Testis (tissue), 3 donors: Measurements from ENCODE around the gene FSCN2. TPM values are rescaled to one million over a fixed set of nuclear protein-coding genes. Genes with fewer than 3 reads are reported as not detected.

Experiments used
- DNase-seq: peaks from one replicate; pipeline ENCODE4 v3.0.0-alpha.2; 2019
- H3K27ac ChIP-seq, 2 donors: fragments of 200-600 bp; sonication (generic); one replicate each; pipeline ENCODE4 v1.5.1; 2019
- H3K27me3 ChIP-seq: fragments of 200-600 bp; sonication (generic); one replicate; pipeline ENCODE4 v1.5.1; 2019
- H3K36me3 ChIP-seq: fragments of 200-600 bp; sonication (generic); one replicate; pipeline ENCODE4 v1.5.1; 2017; ENCODE audit warnings: low read depth; ENCODE audit errors: missing control alignments
- H3K4me1 ChIP-seq: fragments of 200-600 bp; sonication (generic); one replicate; pipeline ENCODE4 v1.5.1; 2019
- H3K4me3 ChIP-seq, 2 donors: fragments of 200-600 bp; sonication (generic); one replicate each; pipeline ENCODE4 v1.5.1; 2017 to 2019
- H3K9me3 ChIP-seq: fragments of 200-600 bp; sonication (generic); one replicate; pipeline ENCODE4 v1.5.1; 2017
- CTCF ChIP-seq, 3 experiments: fragments of 450-650 bp in 2 of 3; fragments of 200-600 bp in 1 of 3; sonication (generic) in 1 of 3; IDR thresholded peaks; one replicate each; pipeline ENCODE4 v1.5.1; 2016 to 2019; ENCODE audit warnings: antibody characterized with exemption in 3 of 3, mild to moderate bottlenecking in 2 of 3, moderate library complexity in 1 of 3
- POLR2A ChIP-seq: fragments of 450-650 bp; IDR thresholded peaks from one replicate; pipeline ENCODE4 v1.6.1; 2017; ENCODE audit warnings: antibody characterized with exemption, mild to moderate bottlenecking, moderate library complexity
- WGBS, 2 donors: methylation state at CpG; one replicate each; pipeline ENCODE4 v1.1.5; 2018; 5-methylcytosine and 5-hydroxymethylcytosine counted together
- intact Hi-C: fragments of 100-400 bp; cut with DNase I; formaldehyde crosslinking; loops from one replicate; pipeline ENCODE4 v1.15.1; 2023; ENCODE audit warnings: low total_unique reads
- polyA plus RNA-seq: library from polyadenylated mRNA; stranded (reverse); fragments of 350-450 nt; fragmentation: Illumina TruSeq; extraction: RNeasy Lipid Tissue Mini Kit (QIAGEN cat#74804); gene quantifications from one replicate; pipeline ENCODE4 v1.2.3, GENCODE V29; 2014; ENCODE audit warnings: low read depth, low replicate concordance; ENCODE audit not compliant: insufficient read depth
- total RNA-seq, 2 donors: library from RNA; depleted of rRNA; stranded (reverse); fragments of >200 nt; gene quantifications; one replicate each; pipeline ENCODE4 v1.2.3, GENCODE V29; 2016

FSCN2 gene
- total and polyA plus RNA-seq, 3 donors from 2014 or later = 0.37 to 4.0 (median 3.5) TPM

- Histone ChIP-seq H3K4me3 (peak overlapping the region; percentile 74 to 96), H3K4me1 (peaks cover 19% of the 10 kb centered on the region), H3K27ac (peak overlapping the region in 1 of 2 donors; percentile 100), H3K9me3 (no peaks in the 10 kb centered on the region), H3K27me3 (no peaks in the 10 kb centered on the region), H3K36me3 (no peaks in the 10 kb centered on the region)
- WGBS, 2 donors = 28 to 31% methylated on average over 22 of the region's 22 CpGs
- intact Hi-C loops = no loop called here
- no peak for DNase-seq
- no peak for TF ChIP-seq POLR2A
- no peak for TF ChIP-seq CTCF (IDR thresholded peaks at IDR 0.05)
Observed at GRCh38 chr17:81509972-81510784, 18.0 kb upstream of the FSCN2 start.

GRCh38 chr17:81510785-81511553 is 17.2 kb upstream of the FSCN2 start:
- no peak for TF ChIP-seq CTCF (IDR thresholded peaks at IDR 0.05)
- peak overlapping the region; percentile 51 to 100 for H3K27ac ChIP-seq
- no peaks in the 10 kb centered on the region for H3K9me3 ChIP-seq
- WGBS, 2 donors = 30 to 47% methylated on average over 30 to 45 of the region's 48 CpGs
- no peaks in the 10 kb centered on the region for H3K27me3 ChIP-seq
- intact Hi-C loops = no loop called here
- no peaks in the 10 kb centered on the region for H3K36me3 ChIP-seq
- peak; percentile 31 for DNase-seq
- H3K4me1 ChIP-seq = peaks cover 25% of the 10 kb centered on the region
- peak overlapping the region; percentile 74 to 96 for H3K4me3 ChIP-seq

GRCh38 chr17:81511554-81511803 is 16.7 kb upstream of the FSCN2 start:
- peak overlapping the region; percentile 51 to 100 for H3K27ac ChIP-seq
- intact Hi-C loops = no loop called here
- H3K4me3 ChIP-seq = peak overlapping the region; percentile 74 to 96
- H3K9me3 ChIP-seq = no peaks in the 10 kb centered on the region
- H3K4me1 ChIP-seq = peaks cover 30% of the 10 kb centered on the region
- H3K27me3 ChIP-seq = no peaks in the 10 kb centered on the region
- no peaks in the 10 kb centered on the region for H3K36me3 ChIP-seq
- TF ChIP-seq POLR2A (no peak), CTCF (IDR thresholded peaks at IDR 0.05) (no peak)
- WGBS, 2 donors = 3 to 25% methylated on average over 9 of the region's 9 CpGs
- DNase-seq = no peak

- 1 to 2% methylated on average over 33 to 61 of the region's 62 CpGs for WGBS, 2 donors
- Histone ChIP-seq H3K36me3 (no peaks in the 10 kb centered on the region), H3K9me3 (no peaks in the 10 kb centered on the region), H3K4me1 (peaks cover 31% of the 10 kb centered on the region), H3K27ac (peak overlapping the region; percentile 93 to 100), H3K4me3 (peak overlapping the region; percentile 74 to 96), H3K27me3 (no peaks in the 10 kb centered on the region)
- TF ChIP-seq CTCF (IDR thresholded peaks at IDR 0.05) (no peak), POLR2A (no peak)
- peak; percentile 32 for DNase-seq
- intact Hi-C loops = loop anchor here (2.0 kb wide), 1 partner anchor 113 kb away; no protein-coding TSS in a partner anchor
Observed at GRCh38 chr17:81511804-81512561, 16.2 kb upstream of the FSCN2 start.
